ENCODE results near the gene CDK6.
A peak's percentile ranks its signal among the peaks of the same experiment; 100 is the strongest.
"Not testable (repeated sequence)": the region's sequence is repeated elsewhere in the genome, so short reads cannot be mapped to it uniquely, and the experiment has no call there.

The CDK6 gene

DNA sequence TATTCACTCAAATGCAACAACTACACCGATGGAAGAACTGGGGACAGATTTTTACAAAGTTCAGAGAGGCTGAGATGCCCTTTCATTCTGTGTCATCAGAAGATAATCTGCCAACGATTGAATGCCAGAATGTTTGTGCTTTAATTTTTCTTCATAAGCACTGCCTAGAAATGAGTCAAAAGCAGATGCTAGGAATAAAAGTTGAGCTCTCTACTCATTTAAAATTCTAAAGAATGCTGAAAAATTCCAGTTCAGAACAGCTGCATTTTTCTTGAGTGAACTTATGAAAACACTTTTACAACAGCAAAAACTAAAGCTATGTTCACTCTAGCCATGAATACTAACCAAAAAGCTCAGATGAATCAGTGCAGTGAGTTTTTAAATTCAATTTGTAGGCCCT lies 223.9 kb downstream of the CDK6 start:
- H3K4me3 ChIP-seq (replicated peaks; ENCODE audit: low read depth, low read length) = no peak overlapping the region
- TF ChIP-seq, protein P1, sequence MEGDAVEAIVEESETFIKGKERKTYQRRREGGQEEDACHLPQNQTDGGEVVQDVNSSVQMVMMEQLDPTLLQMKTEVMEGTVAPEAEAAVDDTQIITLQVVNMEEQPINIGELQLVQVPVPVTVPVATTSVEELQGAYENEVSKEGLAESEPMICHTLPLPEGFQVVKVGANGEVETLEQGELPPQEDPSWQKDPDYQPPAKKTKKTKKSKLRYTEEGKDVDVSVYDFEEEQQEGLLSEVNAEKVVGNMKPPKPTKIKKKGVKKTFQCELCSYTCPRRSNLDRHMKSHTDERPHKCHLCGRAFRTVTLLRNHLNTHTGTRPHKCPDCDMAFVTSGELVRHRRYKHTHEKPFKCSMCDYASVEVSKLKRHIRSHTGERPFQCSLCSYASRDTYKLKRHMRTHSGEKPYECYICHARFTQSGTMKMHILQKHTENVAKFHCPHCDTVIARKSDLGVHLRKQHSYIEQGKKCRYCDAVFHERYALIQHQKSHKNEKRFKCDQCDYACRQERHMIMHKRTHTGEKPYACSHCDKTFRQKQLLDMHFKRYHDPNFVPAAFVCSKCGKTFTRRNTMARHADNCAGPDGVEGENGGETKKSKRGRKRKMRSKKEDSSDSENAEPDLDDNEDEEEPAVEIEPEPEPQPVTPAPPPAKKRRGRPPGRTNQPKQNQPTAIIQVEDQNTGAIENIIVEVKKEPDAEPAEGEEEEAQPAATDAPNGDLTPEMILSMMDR (IDR thresholded peaks at IDR 0.05; ENCODE audit: low read length, missing control alignments) = no peak
- no peak for DNase-seq (ENCODE audit: low read depth)

DNA sequence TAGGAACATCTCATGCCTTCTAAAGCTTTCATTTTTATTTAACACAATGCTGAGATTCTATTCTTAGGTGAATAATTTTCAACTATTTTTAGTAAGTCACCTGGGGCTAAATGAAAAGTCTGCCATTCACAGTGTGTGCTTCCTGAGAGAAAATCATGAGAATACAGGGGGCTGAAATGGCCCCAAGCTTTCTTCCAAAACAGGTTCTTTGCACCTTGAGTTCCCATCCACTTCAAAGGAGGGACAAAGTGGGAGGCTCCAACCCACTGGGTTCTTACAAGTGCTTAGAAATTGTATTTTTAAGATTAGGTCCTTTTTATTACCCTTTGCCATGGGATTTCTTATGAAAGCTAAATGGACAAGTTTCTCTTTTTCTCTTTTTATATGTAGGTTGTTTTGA lies 224.6 kb downstream of the CDK6 start:
- DNase-seq (ENCODE audit: low read depth) = no peak
- no peak overlapping the region for H3K4me3 ChIP-seq (replicated peaks; ENCODE audit: low read depth, low read length)
- TF ChIP-seq, protein P1 (IDR thresholded peaks at IDR 0.05; ENCODE audit: low read length, missing control alignments) = no peak

DNA sequence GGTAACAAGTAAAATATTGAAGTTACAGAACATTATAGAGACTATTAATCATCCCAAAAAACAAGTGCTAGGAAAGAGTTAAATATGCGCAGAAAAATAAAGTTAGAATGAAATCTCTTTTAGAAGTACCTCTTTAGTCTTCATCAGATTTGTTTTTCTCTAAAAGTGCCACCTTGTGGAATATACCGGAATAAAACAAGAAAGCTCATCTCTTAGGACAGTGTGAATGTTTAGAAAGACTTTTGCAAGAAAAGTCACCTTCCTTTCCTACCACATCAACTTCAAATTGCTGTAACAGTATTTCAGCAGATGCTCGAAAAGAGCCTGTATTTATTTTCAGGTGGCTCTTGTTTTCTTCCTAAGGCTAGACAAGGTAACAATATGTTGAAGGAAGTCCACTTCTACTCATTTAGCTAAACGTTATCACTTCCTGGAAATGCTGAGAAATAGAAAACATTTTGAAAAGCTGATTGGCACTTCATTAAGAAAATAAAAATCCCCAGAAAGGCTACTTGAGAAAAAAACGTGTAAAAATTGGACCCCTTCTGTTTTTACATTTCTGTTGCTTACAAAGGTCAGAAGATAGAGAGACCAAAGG lies 226.4 kb downstream of the CDK6 start:
- peak; percentile 58 for DNase-seq (ENCODE audit: low read depth)
- TF ChIP-seq, protein P1 (IDR thresholded peaks at IDR 0.05; ENCODE audit: low read length, missing control alignments) = peak; percentile 49
- H3K4me3 ChIP-seq (replicated peaks; ENCODE audit: low read depth, low read length) = no peak overlapping the region

DNA sequence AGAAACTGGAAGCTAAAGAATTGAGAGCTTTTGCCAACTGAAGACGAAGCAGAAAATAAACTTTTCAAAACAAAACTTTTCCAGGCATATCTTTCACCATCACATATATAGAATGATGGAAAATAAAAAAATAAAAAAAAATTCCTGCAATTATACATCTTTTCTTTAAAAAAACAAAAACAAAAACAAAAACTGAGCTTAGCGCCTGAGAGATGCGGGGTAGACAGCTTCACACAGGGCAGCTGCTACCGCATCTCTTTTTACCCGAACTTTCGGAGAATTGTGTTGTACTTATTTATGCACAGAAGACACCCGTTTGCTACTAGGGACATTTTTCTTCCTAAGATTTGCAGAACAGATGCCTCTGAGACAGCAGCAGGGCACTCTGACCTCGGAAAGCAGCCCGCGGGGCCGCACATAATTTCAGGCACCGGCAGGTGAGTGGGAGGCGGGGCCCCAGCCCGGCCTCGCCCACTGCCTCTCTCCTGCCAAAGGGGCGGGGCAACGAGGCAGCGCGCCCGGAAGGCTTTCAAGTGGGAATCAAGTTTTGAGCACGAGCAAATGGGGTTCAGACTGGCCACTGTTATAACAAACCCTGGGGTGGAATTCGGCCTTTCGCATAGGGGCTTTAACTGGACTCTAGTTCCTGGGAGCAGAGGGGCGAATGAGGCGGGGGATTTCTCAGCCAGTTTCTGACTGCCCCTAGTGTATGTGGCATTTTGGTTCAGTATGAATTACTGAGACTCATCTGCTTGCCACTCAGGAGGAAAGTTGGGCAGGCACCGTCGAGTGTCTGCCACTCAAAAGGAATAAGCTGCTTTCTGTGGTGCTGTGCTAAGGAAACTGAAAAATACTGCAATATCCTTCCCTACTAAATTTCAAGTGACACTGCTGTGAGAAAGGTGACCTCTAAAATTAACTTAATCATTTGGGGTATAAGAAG lies 227.7 kb downstream of the CDK6 start:
- no peak overlapping the region for H3K4me3 ChIP-seq (replicated peaks; ENCODE audit: low read depth, low read length)
- TF ChIP-seq, protein P1 (IDR thresholded peaks at IDR 0.05; ENCODE audit: low read length, missing control alignments) = no peak
- no peak for DNase-seq (ENCODE audit: low read depth)

DNA sequence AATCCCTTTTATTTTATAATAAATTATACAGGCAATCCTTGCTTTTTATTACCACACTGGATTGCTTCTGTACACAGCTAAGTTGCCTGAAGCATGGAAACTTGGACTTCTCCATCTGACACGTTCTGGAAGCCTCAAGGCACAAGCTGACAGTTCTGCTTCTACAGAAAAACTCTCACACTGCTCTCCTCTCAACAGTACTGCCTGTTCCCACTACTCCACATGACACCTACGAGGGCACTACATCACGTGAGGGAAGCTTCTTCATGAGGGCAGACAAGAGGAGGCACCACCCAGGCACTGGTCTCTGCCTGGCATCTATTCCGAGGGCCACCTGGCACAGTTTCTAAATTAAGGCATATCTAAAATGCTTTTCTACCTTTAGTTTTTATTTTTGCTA lies 229.4 kb downstream of the CDK6 start:
- TF ChIP-seq, protein P1 (IDR thresholded peaks at IDR 0.05; ENCODE audit: low read length, missing control alignments) = no peak
- no peak overlapping the region for H3K4me3 ChIP-seq (replicated peaks; ENCODE audit: low read depth, low read length)
- DNase-seq (ENCODE audit: low read depth) = no peak

DNA sequence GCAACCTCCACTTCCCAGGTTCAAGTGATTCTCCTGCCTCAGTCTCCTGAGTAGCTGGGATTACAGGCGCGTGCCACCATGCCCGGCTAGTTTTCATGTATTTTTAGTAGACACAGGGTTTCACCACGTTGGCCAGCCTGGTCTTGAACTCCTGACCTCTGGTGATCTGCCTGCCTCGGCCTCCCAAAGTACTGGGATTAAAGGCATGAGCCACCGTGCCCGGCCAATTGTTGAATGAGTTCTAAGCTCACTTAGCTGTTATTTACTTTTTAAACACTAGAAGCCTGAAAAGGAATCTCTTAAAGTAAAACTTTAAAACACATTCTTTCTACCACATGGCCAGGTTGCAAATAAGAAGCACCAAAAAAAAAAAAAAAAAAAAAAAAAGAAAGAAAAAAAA lies 231.9 kb downstream of the CDK6 start:
- DNase-seq (ENCODE audit: low read depth); H3K4me3 ChIP-seq (replicated peaks; ENCODE audit: low read depth, low read length): not testable (repeated sequence)

DNA sequence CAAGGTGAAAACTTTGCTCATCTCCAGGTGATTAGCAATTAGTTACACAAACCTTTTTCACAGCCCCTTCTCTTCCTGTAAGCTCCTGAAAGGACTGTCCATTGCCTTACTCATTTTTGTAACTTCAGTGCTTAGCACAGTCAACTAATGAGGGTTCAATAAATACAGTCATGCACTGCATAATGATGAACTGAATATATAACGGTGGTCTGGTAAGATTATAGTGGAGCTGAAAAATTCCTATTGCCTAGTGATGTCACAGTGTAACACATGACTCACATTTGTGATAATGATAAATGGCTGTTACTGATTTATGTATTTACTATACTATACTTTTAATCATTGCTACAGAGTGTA lies 233.3 kb downstream of the CDK6 start:
- no peak overlapping the region for H3K4me3 ChIP-seq (replicated peaks; ENCODE audit: low read depth, low read length)
- TF ChIP-seq, protein P1 (IDR thresholded peaks at IDR 0.05; ENCODE audit: low read length, missing control alignments) = no peak
- no peak for DNase-seq (ENCODE audit: low read depth)

All from fibroblast of pulmonary artery (primary cell).